Adrenal gland (tissue), 12 donors: ENCODE measurements around the gene BCAR3. TPM values are rescaled to one million over a fixed set of nuclear protein-coding genes. Genes with fewer than 3 reads are reported as not detected.

Experiments
- DNase-seq, 7 donors: peaks; one replicate each; pipeline ENCODE4 v3.0.0-alpha.2; 2019 to 2020
- H3K27ac ChIP-seq, 5 donors: fragments of 200-600 bp; sonication (generic) in 4 of 5; 1 replicate in 3 of 5; 2 replicates in 2 of 5; pipeline versions ENCODE4 v1.5.1 to v1.8.0; 2016 to 2020; ENCODE audit warnings: mild to moderate bottlenecking in 1 of 5
- H3K27me3 ChIP-seq: fragments of 200-600 bp; 2 replicates; pipeline ENCODE4 v1.8.0; 2021
- H3K36me3 ChIP-seq, 2 donors: fragments of 200-600 bp; replicated peaks in 1 of 2; 1 replicate in 1 of 2; 2 replicates in 1 of 2; pipeline versions ENCODE4 v1.5.1 to v1.8.0; 2018 to 2022
- H3K4me1 ChIP-seq, 2 donors: fragments of 200-600 bp; replicated peaks in 1 of 2; 1 replicate in 1 of 2; 2 replicates in 1 of 2; pipeline versions ENCODE4 v1.5.1 to v1.8.0; 2018 to 2021
- H3K4me3 ChIP-seq, 4 donors: fragments of 200-600 bp; sonication (generic) in 3 of 4; one replicate each; pipeline ENCODE4 v1.5.1; 2016 to 2018
- H3K9me3 ChIP-seq, 3 donors: fragments of 200-600 bp; sonication (generic) in 1 of 3; replicated peaks in 1 of 3; 1 replicate in 2 of 3; 2 replicates in 1 of 3; pipeline versions ENCODE4 v1.5.1 to v1.8.0; 2016 to 2021
- POLR2A ChIP-seq, 2 donors: fragments of 450-650 bp; IDR thresholded peaks; one replicate each; pipeline ENCODE4 v1.6.1; 2017; ENCODE audit warnings: antibody characterized with exemption in 2 of 2, mild to moderate bottlenecking in 2 of 2, moderate library complexity in 1 of 2
- WGBS, 4 donors: extraction: QIAGEN DNeasy Blood & Tissue Kit in 2 of 4; methylation state at CpG; one replicate each; pipeline versions ENCODE4 v1.1.5 to v1.1.7; 2013 to 2017; 5-methylcytosine and 5-hydroxymethylcytosine counted together
- intact Hi-C, 2 donors: fragments of 100-400 bp; cut with DNase I; formaldehyde crosslinking; loops; one replicate each; pipeline versions ENCODE4 v1.14.1 to v1.15.0; 2022 to 2023
- polyA plus RNA-seq, 3 donors: library from polyadenylated mRNA; stranded (reverse); fragments of 200-250 nt in 2 of 3; fragments of 350-450 nt in 1 of 3; fragmentation: Illumina TruSeq in 1 of 3; extraction: RNeasy Lipid Tissue Mini Kit (QIAGEN cat#74804) in 1 of 3; gene quantifications; one replicate each; pipeline ENCODE4 v1.2.3, GENCODE V29; 2013 to 2014
- total RNA-seq, 9 donors: library from RNA; depleted of rRNA in 4 of 9; stranded (reverse); fragments of >200 nt in 4 of 9; fragments of 120-200 nt in 1 of 9; fragmentation: NEBNext Ultra II Directional in 1 of 9; extraction: Animal tissue kit (Norgen Biotek cat#: 25700) in 1 of 9; gene quantifications; one replicate each; pipeline versions ENCODE4 v1.1.0 to v1.2.4, GENCODE V29; 2013 to 2023
- TF ChIP-seq, protein P1 (sequence below), 6 experiments: fragments of 450-650 bp in 4 of 6; fragments of 200-600 bp in 2 of 6; sonication (generic) in 1 of 6; IDR thresholded peaks; 1 replicate in 5 of 6; 2 replicates in 1 of 6; pipeline versions ENCODE4 v1.5.1 to v1.8.0; 2016 to 2021; ENCODE audit warnings: antibody characterized with exemption in 6 of 6, mild to moderate bottlenecking in 2 of 6, moderate library complexity in 1 of 6
- donor health status: healthy with polysubstance abuse.
- donor health status: Bipolar disorder and iron deficiency.
- donor health status: DM: yes; HTN: yes; CAD: no.
- donor health status: DM: no; HTN: no; CAD: no.
- donor health status: DM: no; HTN: no; CAD: no.
- donor health status: DM: yes; HTN: yes; CAD: no.

BCAR3 gene
- total and polyA plus RNA-seq, 12 donors: 6.5 to 31.6 (median 23.9) TPM

DNA sequence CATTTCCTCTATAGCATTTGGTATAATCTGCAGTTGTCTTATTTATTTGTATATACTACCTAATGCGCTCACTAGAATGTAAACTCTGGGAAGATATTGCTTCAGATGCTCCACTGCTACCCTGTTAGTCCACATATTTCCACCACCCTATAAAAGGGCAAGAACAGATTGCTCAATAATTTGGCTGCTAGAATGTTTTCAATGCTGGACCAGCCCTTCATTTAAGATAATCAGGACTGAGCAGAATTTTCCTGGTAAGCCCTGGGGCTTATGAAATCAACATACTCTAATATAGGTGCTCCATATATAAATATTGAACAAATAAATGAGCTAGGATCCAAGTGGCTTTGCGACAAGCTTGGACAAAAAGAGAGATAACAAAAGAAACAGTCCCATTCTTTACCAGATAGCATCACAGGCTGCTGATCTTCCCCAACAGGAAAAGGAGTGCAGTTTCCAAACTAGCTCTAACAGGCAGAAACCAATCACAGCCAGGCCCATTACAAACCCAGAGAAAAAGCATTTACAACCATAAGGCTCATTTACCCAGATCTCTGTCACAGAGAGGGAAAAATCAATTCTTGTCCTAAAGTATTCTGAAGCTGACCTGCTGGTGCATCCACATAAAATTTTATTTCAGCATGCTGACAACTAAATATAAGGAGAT is 8.3 kb downstream of the BCAR3 start:
- no peak for TF ChIP-seq POLR2A (IDR thresholded peaks at IDR 0.05)
- TF ChIP-seq, protein P1, sequence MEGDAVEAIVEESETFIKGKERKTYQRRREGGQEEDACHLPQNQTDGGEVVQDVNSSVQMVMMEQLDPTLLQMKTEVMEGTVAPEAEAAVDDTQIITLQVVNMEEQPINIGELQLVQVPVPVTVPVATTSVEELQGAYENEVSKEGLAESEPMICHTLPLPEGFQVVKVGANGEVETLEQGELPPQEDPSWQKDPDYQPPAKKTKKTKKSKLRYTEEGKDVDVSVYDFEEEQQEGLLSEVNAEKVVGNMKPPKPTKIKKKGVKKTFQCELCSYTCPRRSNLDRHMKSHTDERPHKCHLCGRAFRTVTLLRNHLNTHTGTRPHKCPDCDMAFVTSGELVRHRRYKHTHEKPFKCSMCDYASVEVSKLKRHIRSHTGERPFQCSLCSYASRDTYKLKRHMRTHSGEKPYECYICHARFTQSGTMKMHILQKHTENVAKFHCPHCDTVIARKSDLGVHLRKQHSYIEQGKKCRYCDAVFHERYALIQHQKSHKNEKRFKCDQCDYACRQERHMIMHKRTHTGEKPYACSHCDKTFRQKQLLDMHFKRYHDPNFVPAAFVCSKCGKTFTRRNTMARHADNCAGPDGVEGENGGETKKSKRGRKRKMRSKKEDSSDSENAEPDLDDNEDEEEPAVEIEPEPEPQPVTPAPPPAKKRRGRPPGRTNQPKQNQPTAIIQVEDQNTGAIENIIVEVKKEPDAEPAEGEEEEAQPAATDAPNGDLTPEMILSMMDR (IDR thresholded peaks at IDR 0.05): no peak
- Histone ChIP-seq H3K4me1 (peaks cover 72 to 81% of the 10 kb centered on the region in 2 donors), H3K4me3 (no peak overlapping the region), H3K9me3 (no peaks in the 10 kb centered on the region), H3K27ac (peak overlapping the region in 2 of 5 donors; percentile 8 to 60), H3K27me3 (no peaks in the 10 kb centered on the region), H3K36me3 (no peaks in the 10 kb centered on the region)
- intact Hi-C loops: no loop called here
- WGBS, 4 donors: 79 to 93% (median 87%) methylated on average over 2 of the region's 2 CpGs
- DNase-seq: peak in 1 of 7 donors; percentile 5

DNA sequence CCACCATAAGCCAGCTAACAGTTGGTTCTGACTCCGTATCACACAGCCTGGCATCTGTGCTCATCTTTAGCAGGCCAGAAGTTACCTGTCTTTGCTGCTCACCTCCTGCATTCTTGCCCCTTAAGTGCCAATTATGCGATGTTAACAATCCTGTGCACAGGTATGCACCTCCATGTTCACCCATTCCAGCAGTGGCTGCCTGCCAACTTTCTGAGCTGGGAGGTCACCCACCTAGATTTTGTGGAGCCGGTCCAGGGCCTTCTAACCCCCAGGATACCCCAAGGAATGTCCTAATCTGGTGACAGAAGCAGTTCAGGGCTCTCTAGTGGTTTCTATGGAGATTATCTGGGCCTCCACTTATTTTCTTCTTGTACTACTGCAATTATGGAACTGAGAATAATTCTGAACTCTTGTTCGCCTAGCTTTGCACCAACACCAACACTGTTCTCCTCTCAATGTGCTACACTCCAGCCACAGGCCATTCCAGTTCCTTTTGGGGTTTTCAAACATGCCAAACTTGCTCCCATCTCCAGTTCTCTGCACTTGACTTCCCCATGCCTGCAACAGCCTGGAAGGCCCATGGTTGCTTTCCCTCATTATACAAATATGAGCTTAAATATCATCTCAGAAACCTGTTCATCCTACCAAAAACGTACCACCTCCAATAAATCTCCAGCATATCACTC is 9.0 kb downstream of the BCAR3 start:
- peaks cover 72 to 87% of the 10 kb centered on the region in 2 donors for H3K4me1 ChIP-seq

DNA sequence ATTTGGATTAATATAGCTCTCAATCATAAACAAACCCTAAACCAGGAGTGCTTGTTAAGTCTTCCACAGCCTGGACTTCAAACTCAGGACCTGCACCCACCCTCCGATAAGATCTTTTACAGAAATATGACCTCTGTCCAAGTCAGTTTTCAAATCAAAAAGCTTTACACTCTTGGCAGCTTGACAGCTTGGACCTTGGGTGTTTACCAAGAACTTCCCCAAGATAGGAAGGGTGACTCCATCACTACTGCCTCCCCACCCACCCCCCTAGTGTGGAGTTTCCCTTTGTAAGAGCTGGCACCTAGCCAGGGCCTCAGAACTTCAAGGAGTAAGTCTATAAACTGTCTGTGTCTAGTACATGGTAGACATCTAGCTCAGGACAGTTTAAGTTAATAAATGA is 9.6 kb downstream of the BCAR3 start:
- TF ChIP-seq, protein P1 (IDR thresholded peaks at IDR 0.05): no peak
- no peak for TF ChIP-seq POLR2A (IDR thresholded peaks at IDR 0.05)
- 7 to 15% (median 9%) methylated on average over 1 of the region's 1 CpG for WGBS, 4 donors
- no peak overlapping the region for H3K4me3 ChIP-seq
- H3K4me1 ChIP-seq: peaks cover 77 to 92% of the 10 kb centered on the region in 2 donors
- peak overlapping the region in 4 of 5 donors; percentile 7 to 73 (median 44) for H3K27ac ChIP-seq
- no peaks in the 10 kb centered on the region for H3K36me3 ChIP-seq
- peak; percentile 73 to 90 (median 77) for DNase-seq
- no peaks in the 10 kb centered on the region for H3K9me3 ChIP-seq
- intact Hi-C loops: no loop called here
- H3K27me3 ChIP-seq: no peaks in the 10 kb centered on the region

More for the DNA sequence above, 9.0 kb downstream of the BCAR3 start:
- TF ChIP-seq, protein P1 (IDR thresholded peaks at IDR 0.05): no peak
- no peak for TF ChIP-seq POLR2A (IDR thresholded peaks at IDR 0.05)
- Histone ChIP-seq H3K27ac (peak overlapping the region in 4 of 5 donors; percentile 7 to 73 (median 44)), H3K4me3 (no peak overlapping the region), H3K27me3 (no peaks in the 10 kb centered on the region), H3K36me3 (no peaks in the 10 kb centered on the region), H3K9me3 (no peaks in the 10 kb centered on the region)
- 59 to 78% (median 69%) methylated on average over 4 to 5 of the region's 5 CpGs for WGBS, 4 donors
- intact Hi-C loops: no loop called here
- DNase-seq: peak in 1 of 7 donors; percentile 53

DNA sequence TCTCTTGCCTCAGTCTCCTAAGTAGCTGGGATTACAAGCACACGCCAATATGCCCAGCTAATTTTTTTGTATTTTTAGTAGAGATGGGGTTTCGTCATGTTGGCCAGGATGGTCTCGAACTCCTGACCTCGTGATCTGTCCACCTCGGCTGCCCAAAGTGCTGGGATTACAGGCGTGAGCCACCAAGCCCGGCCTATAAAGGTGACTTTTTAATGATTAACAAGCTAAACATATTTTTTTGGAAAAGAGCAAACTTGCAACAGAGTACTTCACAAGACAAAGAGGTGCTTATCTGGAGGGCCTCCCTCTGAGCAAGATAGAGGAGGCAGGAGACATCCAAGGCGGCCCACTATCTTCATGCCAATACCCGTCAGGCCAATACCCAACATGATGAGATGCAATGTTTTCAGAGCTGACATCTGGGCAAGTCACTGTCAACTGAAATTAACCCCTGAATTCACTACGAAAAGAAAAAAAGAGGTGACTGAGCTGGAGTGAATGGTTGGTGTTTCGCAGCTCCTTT is 10.5 kb downstream of the BCAR3 start:
- Histone ChIP-seq H3K27ac (peak overlapping the region in 2 of 5 donors; percentile 29 to 60), H3K36me3 (no peaks in the 10 kb centered on the region), H3K9me3 (no peaks in the 10 kb centered on the region), H3K27me3 (no peaks in the 10 kb centered on the region), H3K4me1 (peaks cover 82 to 98% of the 10 kb centered on the region in 2 donors), H3K4me3 (no peak overlapping the region)
- WGBS, 4 donors: 91 to 94% (median 93%) methylated on average over 11 of the region's 11 CpGs
- intact Hi-C loops: no loop called here
- TF ChIP-seq POLR2A (IDR thresholded peaks at IDR 0.05): no peak
- TF ChIP-seq, protein P1 (IDR thresholded peaks at IDR 0.05): no peak
- no peak for DNase-seq
